GM11168 (cell line): ENCODE measurements around the gene RASGEF1B.

Experiments
- in situ Hi-C: fragments of 300-500 bp; cut with MboI; formaldehyde crosslinking; loops from one replicate; pipeline ENCODE4 v1.12.0; 2022; ENCODE audit warnings: low sequenced_read_pairs; ENCODE audit not compliant: unreplicated experiment

RASGEF1B gene

GRCh38 chr4:81469781-81470455 lies 1.8 kb downstream of the RASGEF1B start:
- in situ Hi-C loops = loop anchor here (5.0 to 25.0 kb wide), 2 partner anchors 372 to 742 kb away; no protein-coding TSS in a partner anchor

GRCh38 chr4:81468678-81469077 lies 3.0 kb downstream of the RASGEF1B start:
- in situ Hi-C loops = loop anchor here (5.0 to 25.0 kb wide), 2 partner anchors 374 to 744 kb away; no protein-coding TSS in a partner anchor

- in situ Hi-C loops = loop anchor here (5.0 to 25.0 kb wide), 2 partner anchors 375 to 745 kb away; no protein-coding TSS in a partner anchor
These were observed 4.1 kb downstream of the RASGEF1B start for GRCh38 chr4:81467672-81467964.

GRCh38 chr4:81466841-81467671 lies 4.7 kb downstream of the RASGEF1B start:
- in situ Hi-C loops = loop anchor here (5.0 to 25.0 kb wide), 2 partner anchors 375 to 745 kb away; no protein-coding TSS in a partner anchor

- in situ Hi-C loops = loop anchor here (5.0 to 25.0 kb wide), 2 partner anchors 377 to 747 kb away; no protein-coding TSS in a partner anchor
These were observed 6.0 kb downstream of the RASGEF1B start for GRCh38 chr4:81465406-81466340.

GRCh38 chr4:81460834-81461233 lies 10.9 kb downstream of the RASGEF1B start:
- in situ Hi-C loops = loop anchor here (25.0 kb wide), 1 partner anchor 751 kb away; no protein-coding TSS in a partner anchor

GRCh38 chr4:81460191-81460701 lies 11.5 kb downstream of the RASGEF1B start:
- in situ Hi-C loops = loop anchor here (25.0 kb wide), 1 partner anchor 752 kb away; no protein-coding TSS in a partner anchor

- in situ Hi-C loops = loop anchor here (25.0 kb wide), 1 partner anchor 753 kb away; no protein-coding TSS in a partner anchor
These were observed 12.5 kb downstream of the RASGEF1B start for GRCh38 chr4:81459228-81459627.

GRCh38 chr4:81457921-81458520 lies 13.7 kb downstream of the RASGEF1B start:
- in situ Hi-C loops = loop anchor here (25.0 kb wide), 1 partner anchor 754 kb away; no protein-coding TSS in a partner anchor

- in situ Hi-C loops = loop anchor here (25.0 kb wide), 1 partner anchor 755 kb away; no protein-coding TSS in a partner anchor
These were observed 14.4 kb downstream of the RASGEF1B start for GRCh38 chr4:81457345-81457744.

- in situ Hi-C loops = loop anchor here (25.0 kb wide), 1 partner anchor 756 kb away; no protein-coding TSS in a partner anchor
These were observed 15.8 kb downstream of the RASGEF1B start for GRCh38 chr4:81455897-81456296.

- in situ Hi-C loops = loop anchor here (25.0 kb wide), 1 partner anchor 757 kb away; no protein-coding TSS in a partner anchor
These were observed 16.8 kb downstream of the RASGEF1B start for GRCh38 chr4:81454948-81455347.

GRCh38 chr4:81454499-81454898 lies 17.2 kb downstream of the RASGEF1B start:
- in situ Hi-C loops = loop anchor here (25.0 kb wide), 1 partner anchor 758 kb away; no protein-coding TSS in a partner anchor

GRCh38 chr4:81453024-81453423 lies 18.7 kb downstream of the RASGEF1B start:
- in situ Hi-C loops = loop anchor here (25.0 kb wide), 1 partner anchor 759 kb away; no protein-coding TSS in a partner anchor

- in situ Hi-C loops = loop anchor here (25.0 kb wide), 1 partner anchor 760 kb away; no protein-coding TSS in a partner anchor
These were observed 19.2 kb downstream of the RASGEF1B start for GRCh38 chr4:81452452-81453006.

- in situ Hi-C loops = no loop called here
These were observed 22.7 kb downstream of the RASGEF1B start for GRCh38 chr4:81449015-81449414.

- in situ Hi-C loops = no loop called here
These were observed 24.0 kb downstream of the RASGEF1B start for GRCh38 chr4:81447566-81448229.

- in situ Hi-C loops = no loop called here
These were observed 25.1 kb downstream of the RASGEF1B start for GRCh38 chr4:81446634-81447033.
